SK-N-SH treated with all-trans-retinoic acid at 6 μM for 48 hours (cell line): ENCODE measurements around the gene LDLRAP1.

Experiments
- ARNTL ChIP-seq: fragments of 450-650 bp; formaldehyde crosslinking; IDR thresholded peaks from 2 replicates; pipeline ENCODE4 v1.5.0; 2020; ENCODE audit warnings: low read depth, mild to moderate bottlenecking, moderate library complexity, borderline replicate concordance
- BACH2 ChIP-seq: fragments of 250-450 bp; sonication (Bioruptor Pico); IDR thresholded peaks from 2 replicates; pipeline ENCODE4 v1.9.0; 2021; ENCODE audit warnings: mild to moderate bottlenecking, borderline replicate concordance
- CREB5 ChIP-seq: fragments of 250-450 bp; sonication (Bioruptor Pico); IDR thresholded peaks from 2 replicates; pipeline ENCODE4 v1.5.1; 2020; ENCODE audit warnings: low read depth, mild to moderate bottlenecking, moderate library complexity
- CSRNP3 ChIP-seq: fragments of 250-450 bp; sonication (Bioruptor Pico); IDR thresholded peaks from 2 replicates; pipeline ENCODE4 v1.5.1; 2021; ENCODE audit warnings: mild to moderate bottlenecking, moderate library complexity
- ISL1 ChIP-seq: fragments of 250-450 bp; sonication (Bioruptor Pico); IDR thresholded peaks from 2 replicates; pipeline ENCODE4 v2.1.2; 2022; ENCODE audit warnings: mild to moderate bottlenecking, moderate library complexity
- PPARA ChIP-seq: fragments of 250-450 bp; sonication (Bioruptor Pico); IDR thresholded peaks from 2 replicates; pipeline ENCODE4 v1.5.0; 2020; ENCODE audit warnings: mild to moderate bottlenecking, borderline replicate concordance
- TSHZ2 ChIP-seq: fragments of 250-450 bp; sonication (Bioruptor Pico); IDR thresholded peaks from 2 replicates; pipeline ENCODE4 v1.5.0; 2020; ENCODE audit warnings: mild to moderate bottlenecking, moderate library complexity
- ZC3H10 ChIP-seq: fragments of 250-450 bp; sonication (Bioruptor Pico); IDR thresholded peaks from 2 replicates; pipeline ENCODE4 v1.5.1; 2021; ENCODE audit warnings: mild to moderate bottlenecking, moderate library complexity
- ZFP3 ChIP-seq: fragments of 250-450 bp; sonication (Bioruptor Pico); IDR thresholded peaks from 2 replicates; pipeline ENCODE4 v1.5.0; 2020; ENCODE audit warnings: mild to moderate bottlenecking, moderate library complexity
- ZNF565 ChIP-seq: fragments of 450-650 bp; formaldehyde crosslinking; conservative IDR thresholded peaks from 2 replicates; pipeline ENCODE4 v1.5.0; 2020; ENCODE audit warnings: low read depth, mild to moderate bottlenecking, moderate library complexity
- TF ChIP-seq, protein P1 (sequence below): fragments of 250-450 bp; sonication (Bioruptor Pico); IDR thresholded peaks from 2 replicates; pipeline ENCODE4 v1.8.0; 2020; ENCODE audit warnings: mild to moderate bottlenecking, moderate library complexity, borderline replicate concordance

GRCh38 chr1:25550155-25550506 is 6.7 kb downstream of the LDLRAP1 start:
- TF ChIP-seq, protein P1, sequence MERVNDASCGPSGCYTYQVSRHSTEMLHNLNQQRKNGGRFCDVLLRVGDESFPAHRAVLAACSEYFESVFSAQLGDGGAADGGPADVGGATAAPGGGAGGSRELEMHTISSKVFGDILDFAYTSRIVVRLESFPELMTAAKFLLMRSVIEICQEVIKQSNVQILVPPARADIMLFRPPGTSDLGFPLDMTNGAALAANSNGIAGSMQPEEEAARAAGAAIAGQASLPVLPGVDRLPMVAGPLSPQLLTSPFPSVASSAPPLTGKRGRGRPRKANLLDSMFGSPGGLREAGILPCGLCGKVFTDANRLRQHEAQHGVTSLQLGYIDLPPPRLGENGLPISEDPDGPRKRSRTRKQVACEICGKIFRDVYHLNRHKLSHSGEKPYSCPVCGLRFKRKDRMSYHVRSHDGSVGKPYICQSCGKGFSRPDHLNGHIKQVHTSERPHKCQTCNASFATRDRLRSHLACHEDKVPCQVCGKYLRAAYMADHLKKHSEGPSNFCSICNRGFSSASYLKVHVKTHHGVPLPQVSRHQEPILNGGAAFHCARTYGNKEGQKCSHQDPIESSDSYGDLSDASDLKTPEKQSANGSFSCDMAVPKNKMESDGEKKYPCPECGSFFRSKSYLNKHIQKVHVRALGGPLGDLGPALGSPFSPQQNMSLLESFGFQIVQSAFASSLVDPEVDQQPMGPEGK (CRISPR knock-in tag): no peak
- no peak for TF ChIP-seq ISL1 (CRISPR knock-in tag)
- TF ChIP-seq CREB5 (CRISPR knock-in tag): no peak
- no peak for TF ChIP-seq ARNTL (CRISPR knock-in tag)
- no peak for TF ChIP-seq ZNF565 (CRISPR knock-in tag)
- no peak for TF ChIP-seq BACH2 (CRISPR knock-in tag)
- TF ChIP-seq TSHZ2 (CRISPR knock-in tag): no peak
- TF ChIP-seq ZFP3 (CRISPR knock-in tag): no peak
- TF ChIP-seq ZC3H10 (CRISPR knock-in tag): no peak
- no peak for TF ChIP-seq CSRNP3 (CRISPR knock-in tag)
- no peak for TF ChIP-seq PPARA (CRISPR knock-in tag)
